NCI-H146 (cell line): ENCODE measurements around the gene MYH6.
"Not testable (repeated sequence)": the region's sequence is repeated elsewhere in the genome, so short reads cannot be mapped to it uniquely, and the experiment has no call there.

Experiments used
- DNase-seq: peaks from one replicate; lab custom pipeline; 2025; lab: John Stamatoyannopoulos, UW

Gene MYH6

DNA sequence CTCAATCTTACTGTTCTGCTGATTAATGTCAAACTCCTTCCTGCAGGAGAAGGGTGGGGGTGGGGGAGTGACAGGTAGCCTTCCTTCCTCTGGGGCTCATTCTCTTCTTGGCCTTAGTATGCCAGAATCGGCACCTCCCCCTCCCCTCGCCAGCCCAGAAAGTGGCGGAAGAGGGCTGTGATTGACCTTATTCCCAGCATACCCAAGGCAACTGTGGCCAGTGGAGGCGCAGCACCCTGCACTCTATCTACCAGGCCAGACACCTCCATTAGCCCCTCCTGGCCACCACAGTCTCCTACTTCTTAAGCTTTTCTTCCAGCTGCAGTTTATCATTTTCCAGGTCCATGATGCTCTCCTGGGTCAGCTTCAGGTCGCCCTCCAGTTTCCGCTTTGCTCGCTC lies 15.5 kb downstream of the MYH6 start:
- no peak for DNase-seq

DNA sequence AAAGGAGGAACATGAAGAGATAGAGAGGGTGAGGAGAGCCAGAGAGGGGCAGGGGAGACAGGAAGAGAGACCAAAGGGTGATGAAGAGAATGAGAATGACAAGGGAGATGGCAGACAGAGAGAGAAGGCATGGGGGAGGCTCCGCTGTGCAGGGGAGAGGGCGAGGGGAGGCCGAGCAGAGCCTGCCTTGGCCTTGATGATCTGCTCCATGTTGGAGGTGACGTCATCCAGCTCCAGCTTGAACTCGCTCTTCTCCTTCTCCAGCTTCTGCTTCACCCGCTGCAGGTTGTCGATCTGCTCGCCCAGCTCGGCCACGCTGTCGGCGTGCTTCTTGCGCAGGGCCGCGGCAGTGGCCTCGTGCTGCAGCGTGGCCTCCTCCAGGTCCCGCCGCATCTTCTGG lies 18.2 kb downstream of the MYH6 start:
- not testable (repeated sequence) for DNase-seq

GRCh38 chr14:23389396-23389795 lies 18.7 kb downstream of the MYH6 start:
- no peak for DNase-seq

DNA sequence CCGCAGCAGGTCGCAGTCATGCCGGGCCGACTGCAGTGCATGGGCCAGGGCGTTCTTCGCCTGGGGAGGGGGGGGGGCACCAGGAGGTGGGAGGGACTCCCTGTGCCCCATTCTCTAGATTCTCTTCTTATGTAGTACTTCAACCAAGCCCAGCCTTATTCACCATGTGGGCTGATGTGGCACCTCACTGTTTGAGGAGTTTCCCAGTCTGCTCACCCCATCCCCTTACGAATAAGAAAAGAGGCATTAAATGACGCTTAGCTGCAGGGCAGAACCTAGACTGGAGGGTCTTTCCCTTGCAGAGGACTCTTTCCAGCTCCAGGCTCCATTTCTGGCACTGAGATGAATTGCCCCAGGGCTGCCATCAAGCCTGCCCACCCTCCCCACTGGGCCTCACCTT lies 19.1 kb downstream of the MYH6 start:
- no peak for DNase-seq

- DNase-seq: no peak
These were observed 19.9 kb downstream of the MYH6 start for GRCh38 chr14:23387916-23388882.

- DNase-seq: no peak
These were observed 21.1 kb downstream of the MYH6 start for GRCh38 chr14:23386999-23387398.

- not testable (repeated sequence) for DNase-seq
These were observed 21.8 kb downstream of the MYH6 start for GRCh38 chr14:23386266-23386657.

DNA sequence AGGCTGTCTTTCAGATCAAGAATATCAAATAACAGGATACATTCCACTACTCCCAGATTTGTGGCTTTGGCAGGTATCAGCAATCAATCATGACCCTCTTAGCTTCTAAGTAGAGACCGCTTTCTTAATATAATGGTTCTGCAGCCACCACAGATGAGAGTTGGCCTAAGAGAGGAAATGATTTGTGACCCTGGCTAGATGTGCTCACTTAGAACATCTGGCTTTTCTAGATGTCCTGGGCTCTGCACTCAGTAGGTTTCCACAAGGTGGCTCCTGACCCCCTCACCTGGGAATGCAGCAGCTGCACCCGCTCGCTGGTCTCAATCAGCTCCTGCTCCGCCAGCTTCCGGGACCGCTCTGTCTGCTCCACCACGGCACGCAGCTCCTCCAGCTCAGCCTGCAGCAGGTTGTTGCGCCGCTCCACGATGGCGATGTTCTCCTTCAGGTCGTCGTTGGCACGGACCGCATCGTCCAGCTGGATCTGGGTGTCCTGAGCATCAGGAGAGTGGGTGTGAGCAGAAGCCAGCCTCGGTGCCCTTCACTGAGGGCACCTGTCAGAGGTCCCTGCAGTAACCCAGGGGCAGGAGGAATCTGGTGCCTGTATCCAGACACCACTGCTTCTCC lies 22.3 kb downstream of the MYH6 start:
- peak; percentile 12 for DNase-seq

GRCh38 chr14:23385244-23385641 lies 22.8 kb downstream of the MYH6 start:
- DNase-seq: no peak

DNA sequence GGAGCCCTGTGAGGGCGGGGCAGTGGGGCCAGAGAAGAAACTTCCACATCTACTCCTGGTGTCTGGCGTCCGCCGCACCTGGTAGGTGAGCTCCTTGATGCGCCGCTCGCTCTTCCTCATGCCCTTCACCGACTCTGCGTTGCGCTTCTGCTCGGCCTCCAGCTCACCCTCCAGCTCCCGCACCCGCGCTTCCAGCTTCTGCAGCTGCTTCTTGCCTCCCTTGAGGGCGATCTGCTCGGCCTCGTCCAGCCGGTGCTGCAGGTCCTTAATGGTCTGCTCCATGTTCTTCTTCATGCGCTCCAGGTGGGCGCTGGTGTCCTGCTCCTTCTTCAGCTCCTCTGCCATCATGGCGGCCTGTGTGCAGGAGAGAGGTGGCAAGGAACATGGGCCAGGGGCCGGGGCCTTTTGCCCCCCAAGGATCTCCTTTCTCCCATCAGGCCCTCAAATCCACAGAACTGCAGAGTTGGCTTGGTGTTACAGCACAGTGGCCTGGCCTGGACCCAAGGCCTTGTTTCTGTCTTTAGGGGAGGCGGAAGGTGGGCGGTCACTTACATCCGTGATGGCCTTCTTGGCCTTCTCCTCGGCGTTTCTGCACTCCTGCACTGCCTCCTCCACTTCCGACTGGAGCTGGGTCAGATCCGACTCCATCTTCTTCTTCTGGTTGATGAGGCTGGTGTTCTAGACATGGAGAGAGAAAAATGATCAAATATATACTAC lies 23.6 kb downstream of the MYH6 start:
- no peak for DNase-seq

DNA sequence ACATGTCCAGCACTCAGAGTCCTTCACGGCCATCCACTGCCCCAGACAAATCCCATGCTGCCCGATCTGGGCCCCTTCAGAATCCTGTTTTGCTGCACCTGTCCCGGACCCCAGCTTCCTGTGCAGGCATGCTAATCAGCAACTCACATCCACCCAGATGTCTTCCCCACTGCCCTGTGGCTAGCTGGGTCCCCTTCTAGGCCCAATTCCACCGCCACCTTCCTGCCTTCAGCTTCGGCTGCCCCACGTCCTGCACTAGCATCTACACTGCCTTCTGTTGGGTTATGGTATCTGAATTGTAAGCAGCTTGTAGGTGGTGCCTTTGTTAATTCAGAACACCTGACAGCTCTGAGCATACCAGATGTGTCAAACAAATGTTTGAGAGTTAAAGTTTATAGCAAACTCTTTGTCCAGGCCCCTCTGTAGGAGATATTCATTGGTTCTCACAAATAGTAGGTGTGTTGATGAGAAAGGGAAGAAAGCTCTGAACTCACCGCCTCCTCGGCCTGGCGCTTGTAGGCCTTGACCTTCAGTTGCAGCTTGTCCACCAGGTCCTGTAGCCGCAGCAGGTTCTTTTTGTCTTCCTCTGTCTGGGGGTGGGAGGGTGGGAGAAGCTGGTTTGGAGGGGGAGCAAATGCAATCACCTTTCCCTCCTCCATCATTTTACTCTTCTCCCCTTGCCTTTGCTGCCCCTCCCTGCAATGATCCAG lies 25.2 kb downstream of the MYH6 start:
- DNase-seq: no peak

DNA sequence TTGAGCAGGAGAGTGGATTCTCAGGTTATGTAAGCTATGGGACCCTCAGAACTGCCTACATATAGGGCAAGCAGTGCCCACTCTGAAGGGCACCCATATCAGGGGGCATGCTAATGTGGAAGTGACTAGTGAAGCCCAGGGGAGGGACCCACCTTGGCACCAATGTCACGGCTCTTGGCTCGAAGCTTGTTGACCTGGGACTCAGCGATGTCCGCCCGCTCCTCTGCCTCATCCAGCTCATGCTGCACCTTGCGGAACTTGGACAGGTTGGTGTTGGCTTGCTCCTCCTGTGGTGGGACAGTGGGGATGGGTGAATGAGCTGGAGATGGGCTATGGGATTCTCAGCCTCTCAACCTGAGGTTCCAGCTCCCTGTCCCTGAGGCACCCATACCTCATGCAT lies 25.8 kb downstream of the MYH6 start:
- DNase-seq: no peak

- no peak for DNase-seq
These were observed 26.2 kb downstream of the MYH6 start for GRCh38 chr14:23381871-23382270.

DNA sequence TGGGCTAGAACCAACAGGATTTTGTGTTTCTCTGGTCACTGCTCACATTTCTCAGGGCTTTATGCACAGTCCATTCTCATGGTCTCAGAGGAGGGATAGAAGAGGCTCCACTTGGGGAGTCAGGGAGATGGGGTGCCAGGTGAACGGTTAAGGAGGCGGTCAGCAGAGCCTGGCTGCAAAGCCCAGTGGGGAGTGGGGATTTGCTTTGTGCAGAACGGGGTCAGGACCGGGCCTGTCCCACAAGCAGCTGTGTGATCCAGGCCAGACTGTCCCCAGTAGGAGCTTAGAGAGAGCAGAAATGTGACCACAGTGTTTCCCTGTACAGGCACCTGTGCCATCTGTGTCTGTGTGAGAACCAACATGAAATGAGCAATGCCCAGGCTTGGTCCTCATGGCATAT lies 27.1 kb downstream of the MYH6 start:
- DNase-seq: no peak

- no peak for DNase-seq
These were observed 27.7 kb downstream of the MYH6 start for GRCh38 chr14:23380197-23380914.

- DNase-seq: peak; percentile 43
These were observed 28.5 kb downstream of the MYH6 start for GRCh38 chr14:23379366-23380196.

GRCh38 chr14:23378612-23379220 lies 29.4 kb downstream of the MYH6 start:
- DNase-seq: no peak

- DNase-seq: no peak
These were observed 30.2 kb downstream of the MYH6 start for GRCh38 chr14:23377573-23378563.

- no peak for DNase-seq
These were observed 30.9 kb downstream of the MYH6 start for GRCh38 chr14:23377198-23377550.
